ENCODE results near the gene MTHFSD. TPM values are rescaled to one million over a fixed set of nuclear protein-coding genes. Genes with fewer than 3 reads are reported as not detected.
"Not testable (repeated sequence)": the region's sequence is repeated elsewhere in the genome, so short reads cannot be mapped to it uniquely, and the experiment has no call there.

The MTHFSD gene
- polyA plus RNA-seq, 1 of the 3 experiments (the other 2 are of a cell fraction) = 15.6 TPM

DNA sequence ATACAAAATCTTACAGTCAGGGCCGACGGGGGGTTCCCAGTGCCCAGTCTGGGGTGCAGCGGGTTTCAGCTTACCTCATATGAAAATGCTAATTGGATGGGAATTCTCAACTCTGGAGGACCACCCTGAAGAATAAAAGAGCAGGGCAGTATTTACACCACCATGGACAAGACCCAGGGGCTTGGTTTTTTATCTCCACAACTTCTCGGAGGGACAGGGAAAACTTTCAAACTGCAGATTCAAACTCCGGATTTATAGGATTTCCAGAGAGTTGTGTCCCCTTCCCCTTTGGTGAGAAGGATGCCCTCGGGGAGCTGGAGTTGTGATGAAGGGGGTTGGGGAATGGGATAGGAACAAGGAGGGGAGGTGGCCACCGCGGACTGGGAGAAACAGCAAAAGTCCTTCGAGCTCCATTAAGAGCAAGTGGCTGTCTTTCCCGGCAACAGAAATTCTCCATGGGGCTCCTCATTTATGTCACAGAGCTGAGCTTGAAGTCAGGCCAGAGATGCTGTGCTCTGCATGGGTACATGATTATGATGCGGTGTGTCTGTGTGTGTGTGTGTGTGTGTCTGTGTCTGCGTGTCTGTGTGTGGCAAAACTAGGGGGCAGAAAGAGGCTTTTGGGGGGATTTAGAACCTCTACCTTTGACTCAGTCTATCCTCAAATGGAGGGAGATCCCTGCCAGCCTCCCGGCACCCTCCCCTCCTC, 39.0 kb upstream of the MTHFSD start:
- Histone ChIP-seq H3K9ac (peak overlapping the region; percentile 30), H3K4me3 (ENCODE audit: low read depth in 2 of 2, low read length in 1 of 2) (no peak overlapping the region), H3K4me1 (ENCODE audit: control insufficient read depth in 1 of 2, insufficient read depth in 2 of 2, low read depth in 1 of 2, low read length in 1 of 2) (peaks cover 2 to 22% of the 10 kb centered on the region in 2 experiments; a peak in 3 of 4 replicates), H3K4me2 (peak overlapping the region; percentile 35), H2AFZ (ENCODE audit: low read depth) (no peak overlapping the region; the same call in 1 of the 2 replicates), H3K9me3 (no peaks in the 10 kb centered on the region), H3K9me2 (no peaks in the 10 kb centered on the region), H3K79me2 (ENCODE audit: insufficient read depth) (peaks cover 2% of the 10 kb centered on the region; the same call in 1 of the 2 replicates), H3F3A (replicated peaks; ENCODE audit: insufficient read depth) (peaks cover 17% of the 10 kb centered on the region), H3K27ac (ENCODE audit: low read depth in 2 of 2, low read length in 1 of 2) (peak overlapping the region in 1 of 2 experiments; percentile 47; a peak in 1 of 4 replicates), H3K27me3 (ENCODE audit: insufficient read depth) (no peaks in the 10 kb centered on the region), H3K36me3 (replicated peaks in 1 of 2; ENCODE audit: control insufficient read depth in 1 of 2, insufficient read depth in 2 of 2, low read length in 1 of 2) (no peaks in the 10 kb centered on the region), H4K20me1 (ENCODE audit: insufficient read depth) (no peaks in the 10 kb centered on the region)
- DNase-seq = no peak
- ChIA-PET POLR2A (no interaction called here), CTCF (no interaction called here)
- WGBS (ENCODE audit: low lambda C conversion rate) = 20% methylated on average over 13 of the region's 13 CpGs
- TF ChIP-seq, protein P1, sequence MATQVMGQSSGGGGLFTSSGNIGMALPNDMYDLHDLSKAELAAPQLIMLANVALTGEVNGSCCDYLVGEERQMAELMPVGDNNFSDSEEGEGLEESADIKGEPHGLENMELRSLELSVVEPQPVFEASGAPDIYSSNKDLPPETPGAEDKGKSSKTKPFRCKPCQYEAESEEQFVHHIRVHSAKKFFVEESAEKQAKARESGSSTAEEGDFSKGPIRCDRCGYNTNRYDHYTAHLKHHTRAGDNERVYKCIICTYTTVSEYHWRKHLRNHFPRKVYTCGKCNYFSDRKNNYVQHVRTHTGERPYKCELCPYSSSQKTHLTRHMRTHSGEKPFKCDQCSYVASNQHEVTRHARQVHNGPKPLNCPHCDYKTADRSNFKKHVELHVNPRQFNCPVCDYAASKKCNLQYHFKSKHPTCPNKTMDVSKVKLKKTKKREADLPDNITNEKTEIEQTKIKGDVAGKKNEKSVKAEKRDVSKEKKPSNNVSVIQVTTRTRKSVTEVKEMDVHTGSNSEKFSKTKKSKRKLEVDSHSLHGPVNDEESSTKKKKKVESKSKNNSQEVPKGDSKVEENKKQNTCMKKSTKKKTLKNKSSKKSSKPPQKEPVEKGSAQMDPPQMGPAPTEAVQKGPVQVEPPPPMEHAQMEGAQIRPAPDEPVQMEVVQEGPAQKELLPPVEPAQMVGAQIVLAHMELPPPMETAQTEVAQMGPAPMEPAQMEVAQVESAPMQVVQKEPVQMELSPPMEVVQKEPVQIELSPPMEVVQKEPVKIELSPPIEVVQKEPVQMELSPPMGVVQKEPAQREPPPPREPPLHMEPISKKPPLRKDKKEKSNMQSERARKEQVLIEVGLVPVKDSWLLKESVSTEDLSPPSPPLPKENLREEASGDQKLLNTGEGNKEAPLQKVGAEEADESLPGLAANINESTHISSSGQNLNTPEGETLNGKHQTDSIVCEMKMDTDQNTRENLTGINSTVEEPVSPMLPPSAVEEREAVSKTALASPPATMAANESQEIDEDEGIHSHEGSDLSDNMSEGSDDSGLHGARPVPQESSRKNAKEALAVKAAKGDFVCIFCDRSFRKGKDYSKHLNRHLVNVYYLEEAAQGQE (IDR thresholded peaks at IDR 0.05; ENCODE audit: low read depth, low read length) = peak; percentile 68; the same call in 1 of the 2 replicates
- no peak for TF ChIP-seq EP300 (IDR thresholded peaks at IDR 0.05; ENCODE audit: borderline replicate concordance in 1 of 2, low read depth in 1 of 2, low read length in 1 of 2)

DNA sequence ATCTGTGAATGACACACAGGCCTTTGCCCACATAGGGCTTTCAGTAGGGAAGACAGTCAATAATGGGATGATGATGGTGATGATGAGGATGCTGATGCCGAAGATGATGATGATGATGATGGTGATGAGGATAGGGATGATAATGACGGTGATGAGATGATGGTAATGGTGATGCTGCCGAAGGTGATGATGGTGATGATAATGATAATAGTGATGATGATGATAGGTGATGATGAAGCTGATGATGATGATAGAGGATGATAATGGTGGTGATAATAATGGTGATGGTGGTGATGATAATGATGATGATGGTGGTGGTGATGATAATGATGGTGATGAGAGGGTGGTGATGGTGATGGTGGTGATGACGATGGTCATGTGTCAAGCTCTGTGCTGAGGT, 36.2 kb upstream of the MTHFSD start:
- POLR2A ChIA-PET = no interaction called here
- H3K9me2 ChIP-seq = no peaks in the 10 kb centered on the region

DNA sequence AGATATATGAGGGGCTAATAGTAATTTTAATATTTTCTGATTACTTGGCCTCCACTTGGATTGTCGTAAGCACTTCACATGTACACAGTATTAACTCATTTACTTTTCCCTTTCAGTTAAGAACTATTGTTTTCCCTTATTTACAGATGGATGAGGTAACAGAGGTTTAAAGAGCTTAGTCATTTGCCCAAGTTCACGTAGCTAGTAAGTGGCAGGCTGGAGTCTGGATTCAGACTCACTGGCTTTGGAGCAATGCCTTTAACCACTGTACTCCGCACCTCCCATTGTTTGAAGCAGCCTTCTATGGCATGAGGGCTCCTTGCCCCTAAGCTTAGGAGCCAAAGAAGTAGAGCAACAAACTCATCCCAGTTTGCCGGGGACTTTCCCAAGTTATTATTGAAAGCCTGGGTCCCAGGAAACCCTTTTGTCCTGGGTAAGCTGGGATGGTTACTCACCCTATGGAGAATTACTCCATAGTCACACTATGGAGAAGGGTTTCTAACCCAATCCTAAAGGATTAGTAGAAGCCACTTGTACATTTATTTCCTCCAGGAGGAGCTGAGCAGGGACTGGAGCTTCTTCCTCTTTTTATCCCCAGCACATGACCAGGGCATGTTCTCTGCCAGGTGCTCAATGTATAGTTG, 35.6 kb upstream of the MTHFSD start:
- Histone ChIP-seq H2AFZ (ENCODE audit: low read depth) (no peak overlapping the region), H3K4me3 (ENCODE audit: low read depth in 2 of 2, low read length in 1 of 2) (no peak overlapping the region), H4K20me1 (ENCODE audit: insufficient read depth) (no peaks in the 10 kb centered on the region), H3K9me2 (no peaks in the 10 kb centered on the region), H3K9ac (peak overlapping the region; percentile 45), H3K36me3 (replicated peaks in 1 of 2; ENCODE audit: control insufficient read depth in 1 of 2, insufficient read depth in 2 of 2, low read length in 1 of 2) (no peaks in the 10 kb centered on the region), H3K4me1 (ENCODE audit: control insufficient read depth in 1 of 2, insufficient read depth in 2 of 2, low read depth in 1 of 2, low read length in 1 of 2) (peaks cover 0 to 37% of the 10 kb centered on the region in 2 experiments; a peak in 2 of 4 replicates), H3K27me3 (ENCODE audit: insufficient read depth) (no peaks in the 10 kb centered on the region), H3K9me3 (no peaks in the 10 kb centered on the region), H3K27ac (ENCODE audit: low read depth in 2 of 2, low read length in 1 of 2) (peak overlapping the region in 1 of 2 experiments; percentile 70; a peak in 2 of 4 replicates), H3K79me2 (ENCODE audit: insufficient read depth) (peaks cover 2% of the 10 kb centered on the region; the same call in 1 of the 2 replicates), H3K4me2 (peak overlapping the region; percentile 39; the same call in 1 of the 2 replicates), H3F3A (replicated peaks; ENCODE audit: insufficient read depth) (peaks cover 26% of the 10 kb centered on the region)
- WGBS (ENCODE audit: low lambda C conversion rate) = 15% methylated on average over 4 of the region's 4 CpGs
- TF ChIP-seq TAF1 (IDR thresholded peaks at IDR 0.05; ENCODE audit: borderline replicate concordance, low read depth, low read length) (no peak), FOSL2 (IDR thresholded peaks at IDR 0.05; ENCODE audit: borderline replicate concordance, low read depth) (0 out of 2 replicates have a peak, but pooled peaks have one; percentile 33)
- TF ChIP-seq, protein P2, sequence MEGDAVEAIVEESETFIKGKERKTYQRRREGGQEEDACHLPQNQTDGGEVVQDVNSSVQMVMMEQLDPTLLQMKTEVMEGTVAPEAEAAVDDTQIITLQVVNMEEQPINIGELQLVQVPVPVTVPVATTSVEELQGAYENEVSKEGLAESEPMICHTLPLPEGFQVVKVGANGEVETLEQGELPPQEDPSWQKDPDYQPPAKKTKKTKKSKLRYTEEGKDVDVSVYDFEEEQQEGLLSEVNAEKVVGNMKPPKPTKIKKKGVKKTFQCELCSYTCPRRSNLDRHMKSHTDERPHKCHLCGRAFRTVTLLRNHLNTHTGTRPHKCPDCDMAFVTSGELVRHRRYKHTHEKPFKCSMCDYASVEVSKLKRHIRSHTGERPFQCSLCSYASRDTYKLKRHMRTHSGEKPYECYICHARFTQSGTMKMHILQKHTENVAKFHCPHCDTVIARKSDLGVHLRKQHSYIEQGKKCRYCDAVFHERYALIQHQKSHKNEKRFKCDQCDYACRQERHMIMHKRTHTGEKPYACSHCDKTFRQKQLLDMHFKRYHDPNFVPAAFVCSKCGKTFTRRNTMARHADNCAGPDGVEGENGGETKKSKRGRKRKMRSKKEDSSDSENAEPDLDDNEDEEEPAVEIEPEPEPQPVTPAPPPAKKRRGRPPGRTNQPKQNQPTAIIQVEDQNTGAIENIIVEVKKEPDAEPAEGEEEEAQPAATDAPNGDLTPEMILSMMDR (IDR thresholded peaks at IDR 0.05) = no peak
- ChIA-PET POLR2A (no interaction called here), CTCF (no interaction called here)
- no peak for DNase-seq

More for the DNA sequence above, 36.2 kb upstream of the MTHFSD start:
- Histone ChIP-seq H3K4me2 (peak overlapping the region; percentile 39; the same call in 1 of the 2 replicates), H3K4me3 (ENCODE audit: low read depth in 2 of 2, low read length in 1 of 2) (no peak overlapping the region), H3K9me3 (no peaks in the 10 kb centered on the region), H3K4me1 (ENCODE audit: control insufficient read depth in 1 of 2, insufficient read depth in 2 of 2, low read depth in 1 of 2, low read length in 1 of 2) (peaks cover 0 to 32% of the 10 kb centered on the region in 2 experiments; a peak in 2 of 4 replicates), H3K27ac (ENCODE audit: low read depth in 2 of 2, low read length in 1 of 2) (peak overlapping the region in 1 of 2 experiments; percentile 70; a peak in 2 of 4 replicates), H3K9ac (peak overlapping the region; percentile 45; the same call in 1 of the 2 replicates), H2AFZ (ENCODE audit: low read depth) (no peak overlapping the region), H3F3A (replicated peaks; ENCODE audit: insufficient read depth) (peaks cover 20% of the 10 kb centered on the region), H3K36me3 (replicated peaks in 1 of 2; ENCODE audit: control insufficient read depth in 1 of 2, insufficient read depth in 2 of 2, low read length in 1 of 2) (no peaks in the 10 kb centered on the region), H4K20me1 (ENCODE audit: insufficient read depth) (no peaks in the 10 kb centered on the region), H3K27me3 (ENCODE audit: insufficient read depth) (no peaks in the 10 kb centered on the region), H3K79me2 (ENCODE audit: insufficient read depth) (peaks cover 2% of the 10 kb centered on the region; the same call in 1 of the 2 replicates)
- CTCF ChIA-PET = no interaction called here
- no peak for DNase-seq
- no peak for TF ChIP-seq GATA2 (CRISPR knock-in tag; IDR thresholded peaks at IDR 0.05)
- 17% methylated on average over 4 of the region's 4 CpGs for WGBS (ENCODE audit: low lambda C conversion rate)

- H3K9ac ChIP-seq; H3K36me3 ChIP-seq (replicated peaks in 1 of 2; ENCODE audit: control insufficient read depth in 1 of 2, insufficient read depth in 2 of 2, low read length in 1 of 2); H3K27me3 ChIP-seq (ENCODE audit: insufficient read depth); CTCF ChIA-PET; H3K4me3 ChIP-seq (ENCODE audit: low read depth in 2 of 2, low read length in 1 of 2); POLR2A ChIA-PET; H4K20me1 ChIP-seq (ENCODE audit: insufficient read depth); H3K4me2 ChIP-seq; DNase-seq; H3K9me2 ChIP-seq; H2AFZ ChIP-seq (ENCODE audit: low read depth); H3K27ac ChIP-seq (ENCODE audit: low read depth in 2 of 2, low read length in 1 of 2); H3K9me3 ChIP-seq: not testable (repeated sequence)
- 34% methylated on average over 3 of the region's 3 CpGs for WGBS (ENCODE audit: low lambda C conversion rate)
- Histone ChIP-seq H3F3A (replicated peaks; ENCODE audit: insufficient read depth) (peaks cover 39% of the 10 kb centered on the region), H3K79me2 (ENCODE audit: insufficient read depth) (peaks cover 14% of the 10 kb centered on the region; the same call in 1 of the 2 replicates), H3K4me1 (ENCODE audit: control insufficient read depth in 1 of 2, insufficient read depth in 2 of 2, low read depth in 1 of 2, low read length in 1 of 2) (peaks cover 0 to 40% of the 10 kb centered on the region in 2 experiments; a peak in 2 of 4 replicates)
Measured at GRCh38 chr16:86587955-86588354, 32.9 kb upstream of the MTHFSD start.
